ENCODE data around the gene DNAJB12.

DNAJB12 gene

GRCh38 chr10:72389716-72390115, 35.0 kb upstream of the DNAJB12 start:
- Histone ChIP-seq H4K8ac (ENCODE audit: low read depth, low read length) (no peak overlapping the region), H2BK12ac (ENCODE audit: low read length) (no peak overlapping the region), H3K9ac (ENCODE audit: low read length) (no peak overlapping the region), H3K27ac (ENCODE audit: low read depth, low read length) (no peak overlapping the region), H3K9me3 (ENCODE audit: insufficient read depth, low read depth, low read length) (no peaks in the 10 kb centered on the region), H3K27me3 (ENCODE audit: insufficient read depth, low read length) (no peaks in the 10 kb centered on the region), H2BK120ac (ENCODE audit: insufficient read depth, low read length, poor library complexity) (no peak overlapping the region), H4K91ac (ENCODE audit: low read depth, low read length) (no peak overlapping the region), H3K4ac (ENCODE audit: low read depth, low read length) (no peak overlapping the region), H3K36me3 (ENCODE audit: control insufficient read depth in 1 of 2, insufficient read depth in 2 of 2, low read length in 2 of 2) (no peaks in the 10 kb centered on the region), H3K79me2 (ENCODE audit: control insufficient read depth, insufficient read depth, low read length, poor library complexity) (no peaks in the 10 kb centered on the region), H2AK5ac (ENCODE audit: low read length) (no peak overlapping the region), H3K4me3 (ENCODE audit: low read depth, low read length) (no peak overlapping the region), H4K12ac (ENCODE audit: low read depth, low read length) (no peak overlapping the region), H3K23ac (ENCODE audit: low read length) (no peak overlapping the region), H2AFZ (ENCODE audit: insufficient read depth, low read length, poor library complexity) (no peak overlapping the region), H2BK5ac (ENCODE audit: low read depth, low read length, poor library complexity) (no peak overlapping the region), H3K4me2 (ENCODE audit: low read length) (no peak overlapping the region), H3K18ac (ENCODE audit: low read length) (no peak overlapping the region), H3K4me1 (ENCODE audit: control insufficient read depth in 1 of 2, insufficient read depth in 2 of 2, low read length in 2 of 2) (peaks cover 0 to 2% of the 10 kb centered on the region in 2 experiments), H3K79me1 (ENCODE audit: low read length) (no peaks in the 10 kb centered on the region), H3K14ac (ENCODE audit: low read length) (no peak overlapping the region)
- no CpG with 5 or more reads among the region's 5 CpGs for whole genome bisulfite sequencing (ENCODE audit: extremely low coverage, insufficient coverage, insufficient read length)
- no peak for DNase-seq

GRCh38 chr10:72389014-72389413, 34.3 kb upstream of the DNAJB12 start:
- Histone ChIP-seq H3K23ac (ENCODE audit: low read length) (no peak overlapping the region), H3K9ac (ENCODE audit: low read length) (no peak overlapping the region), H2BK120ac (ENCODE audit: insufficient read depth, low read length, poor library complexity) (no peak overlapping the region), H4K12ac (ENCODE audit: low read depth, low read length) (no peak overlapping the region), H3K14ac (ENCODE audit: low read length) (no peak overlapping the region), H2BK5ac (ENCODE audit: low read depth, low read length, poor library complexity) (no peak overlapping the region), H3K27me3 (ENCODE audit: insufficient read depth, low read length) (no peaks in the 10 kb centered on the region), H3K4ac (ENCODE audit: low read depth, low read length) (no peak overlapping the region), H3K18ac (ENCODE audit: low read length) (no peak overlapping the region), H3K4me3 (ENCODE audit: low read depth, low read length) (no peak overlapping the region), H3K27ac (ENCODE audit: low read depth, low read length) (no peak overlapping the region), H4K91ac (ENCODE audit: low read depth, low read length) (no peak overlapping the region), H3K4me1 (ENCODE audit: control insufficient read depth in 1 of 2, insufficient read depth in 2 of 2, low read length in 2 of 2) (peaks cover 0 to 2% of the 10 kb centered on the region in 2 experiments), H3K79me2 (ENCODE audit: control insufficient read depth, insufficient read depth, low read length, poor library complexity) (no peaks in the 10 kb centered on the region), H3K4me2 (ENCODE audit: low read length) (no peak overlapping the region), H3K9me3 (ENCODE audit: insufficient read depth, low read depth, low read length) (no peaks in the 10 kb centered on the region), H2AK5ac (ENCODE audit: low read length) (no peak overlapping the region), H2BK12ac (ENCODE audit: low read length) (no peak overlapping the region), H2AFZ (ENCODE audit: insufficient read depth, low read length, poor library complexity) (no peak overlapping the region), H4K8ac (ENCODE audit: low read depth, low read length) (no peak overlapping the region), H3K79me1 (ENCODE audit: low read length) (no peaks in the 10 kb centered on the region), H3K36me3 (ENCODE audit: control insufficient read depth in 1 of 2, insufficient read depth in 2 of 2, low read length in 2 of 2) (no peaks in the 10 kb centered on the region)
- DNase-seq, result no peak
- WGBS (ENCODE audit: extremely low coverage, insufficient coverage, insufficient read length), result no CpG with 5 or more reads among the region's 1 CpG

DNA sequence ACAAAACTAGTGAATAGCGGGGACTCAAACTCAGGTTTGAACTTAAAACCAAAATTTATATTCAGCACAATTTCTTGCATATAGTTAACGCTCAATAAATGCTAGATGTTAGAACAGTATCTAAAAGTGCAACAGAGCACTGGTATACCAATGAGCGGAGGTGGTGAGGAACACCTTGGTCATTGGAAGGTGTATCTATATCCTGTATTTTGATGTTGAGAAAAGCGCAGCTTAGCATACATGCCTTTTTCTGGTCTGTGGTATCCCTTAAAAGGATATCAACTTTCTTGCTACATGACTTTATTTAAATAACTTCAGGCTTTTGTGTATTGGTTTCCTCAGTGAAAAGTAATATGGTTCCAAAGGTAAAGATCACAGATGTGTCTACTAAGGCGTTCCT, 33.3 kb upstream of the DNAJB12 start:
- no peak for DNase-seq
- Histone ChIP-seq H4K91ac (ENCODE audit: low read depth, low read length) (no peak overlapping the region), H2AK5ac (ENCODE audit: low read length) (no peak overlapping the region), H3K27ac (ENCODE audit: low read depth, low read length) (no peak overlapping the region), H3K9me3 (ENCODE audit: insufficient read depth, low read depth, low read length) (no peaks in the 10 kb centered on the region), H3K79me1 (ENCODE audit: low read length) (no peaks in the 10 kb centered on the region), H3K36me3 (ENCODE audit: control insufficient read depth in 1 of 2, insufficient read depth in 2 of 2, low read length in 2 of 2) (no peaks in the 10 kb centered on the region), H4K8ac (ENCODE audit: low read depth, low read length) (no peak overlapping the region), H3K14ac (ENCODE audit: low read length) (no peak overlapping the region), H2BK5ac (ENCODE audit: low read depth, low read length, poor library complexity) (no peak overlapping the region), H3K4ac (ENCODE audit: low read depth, low read length) (no peak overlapping the region), H3K23ac (ENCODE audit: low read length) (no peak overlapping the region), H2AFZ (ENCODE audit: insufficient read depth, low read length, poor library complexity) (no peak overlapping the region), H3K4me3 (ENCODE audit: low read depth, low read length) (no peak overlapping the region), H3K9ac (ENCODE audit: low read length) (no peak overlapping the region), H4K12ac (ENCODE audit: low read depth, low read length) (no peak overlapping the region), H2BK12ac (ENCODE audit: low read length) (no peak overlapping the region), H3K4me1 (ENCODE audit: control insufficient read depth in 1 of 2, insufficient read depth in 2 of 2, low read length in 2 of 2) (peaks cover 0 to 2% of the 10 kb centered on the region in 2 experiments), H3K18ac (ENCODE audit: low read length) (no peak overlapping the region), H3K4me2 (ENCODE audit: low read length) (no peak overlapping the region), H3K27me3 (ENCODE audit: insufficient read depth, low read length) (no peaks in the 10 kb centered on the region), H3K79me2 (ENCODE audit: control insufficient read depth, insufficient read depth, low read length, poor library complexity) (no peaks in the 10 kb centered on the region), H2BK120ac (ENCODE audit: insufficient read depth, low read length, poor library complexity) (no peak overlapping the region)
- WGBS (ENCODE audit: extremely low coverage, insufficient coverage, insufficient read length), result no CpG with 5 or more reads among the region's 5 CpGs

- Histone ChIP-seq H3K27me3 (ENCODE audit: insufficient read depth, low read length) (no peaks in the 10 kb centered on the region), H3K23ac (ENCODE audit: low read length) (no peak overlapping the region), H2BK12ac (ENCODE audit: low read length) (no peak overlapping the region), H3K79me2 (ENCODE audit: control insufficient read depth, insufficient read depth, low read length, poor library complexity) (no peaks in the 10 kb centered on the region), H4K8ac (ENCODE audit: low read depth, low read length) (no peak overlapping the region), H3K79me1 (ENCODE audit: low read length) (no peaks in the 10 kb centered on the region), H2BK5ac (ENCODE audit: low read depth, low read length, poor library complexity) (no peak overlapping the region), H3K36me3 (ENCODE audit: control insufficient read depth in 1 of 2, insufficient read depth in 2 of 2, low read length in 2 of 2) (no peaks in the 10 kb centered on the region), H3K18ac (ENCODE audit: low read length) (no peak overlapping the region), H4K12ac (ENCODE audit: low read depth, low read length) (no peak overlapping the region), H3K4me1 (ENCODE audit: control insufficient read depth in 1 of 2, insufficient read depth in 2 of 2, low read length in 2 of 2) (peaks cover 0 to 2% of the 10 kb centered on the region in 2 experiments), H2AK5ac (ENCODE audit: low read length) (no peak overlapping the region), H3K9ac (ENCODE audit: low read length) (no peak overlapping the region), H3K4me2 (ENCODE audit: low read length) (no peak overlapping the region), H3K27ac (ENCODE audit: low read depth, low read length) (no peak overlapping the region), H2BK120ac (ENCODE audit: insufficient read depth, low read length, poor library complexity) (no peak overlapping the region), H3K4me3 (ENCODE audit: low read depth, low read length) (no peak overlapping the region), H3K9me3 (ENCODE audit: insufficient read depth, low read depth, low read length) (no peaks in the 10 kb centered on the region), H2AFZ (ENCODE audit: insufficient read depth, low read length, poor library complexity) (no peak overlapping the region), H4K91ac (ENCODE audit: low read depth, low read length) (no peak overlapping the region), H3K14ac (ENCODE audit: low read length) (no peak overlapping the region), H3K4ac (ENCODE audit: low read depth, low read length) (no peak overlapping the region)
- DNase-seq, result no peak
- WGBS (ENCODE audit: extremely low coverage, insufficient coverage, insufficient read length), result no CpG with 5 or more reads among the region's 3 CpGs
Observed at GRCh38 chr10:72386916-72387586, 32.3 kb upstream of the DNAJB12 start.

All from trophoblast cell (in vitro differentiated cells and primary cell).